Fibroblast of lung (primary cell): ENCODE data around the gene EEF1B2. TPM values are rescaled to one million over a fixed set of nuclear protein-coding genes. Genes with fewer than 3 reads are reported as not detected.
"Not testable (repeated sequence)": the region's sequence is repeated elsewhere in the genome, so short reads cannot be mapped to it uniquely, and the experiment has no call there.

Experiments used
- DNase-seq, 2 donors: peaks; one replicate each; pipeline versions ENCODE4 v3.0.0 to v3.0.0-alpha.2; 2010; ENCODE audit warnings: low read depth in 2 of 2
- H2AFZ ChIP-seq: 2 replicates; pipeline ENCODE4 v1.5.1; 2012; ENCODE audit warnings: low read length, control low read depth, inconsistent platforms
- H3K27ac ChIP-seq: 2 replicates; pipeline ENCODE4 v1.5.1; 2011; ENCODE audit warnings: low read length, control low read depth; ENCODE audit not compliant: insufficient read depth
- H3K27me3 ChIP-seq: 2 replicates; pipeline ENCODE4 v1.5.1; 2011; ENCODE audit warnings: mild to moderate bottlenecking, low read length; ENCODE audit not compliant: control insufficient read depth, insufficient read depth
- H3K36me3 ChIP-seq: 2 replicates; pipeline ENCODE4 v1.5.1; 2011; ENCODE audit warnings: low read length; ENCODE audit not compliant: control insufficient read depth, insufficient read depth
- H3K4me1 ChIP-seq: 2 replicates; pipeline ENCODE4 v1.5.1; 2011; ENCODE audit warnings: low read length; ENCODE audit not compliant: control insufficient read depth, insufficient read depth; ENCODE audit errors: extremely low read depth
- H3K4me2 ChIP-seq: 2 replicates; pipeline ENCODE4 v1.5.1; 2011; ENCODE audit warnings: low read length, control low read depth; ENCODE audit not compliant: insufficient read depth; ENCODE audit errors: extremely low read depth
- H3K4me3 ChIP-seq, 4 experiments: fragments of 200-600 bp in 1 of 4; sonication (generic) in 1 of 4; replicated peaks in 1 of 4; 2 replicates each; pipeline ENCODE4 v1.5.1; 2011 to 2016; ENCODE audit warnings: low read length in 4 of 4, low read depth in 3 of 4, mild to moderate bottlenecking in 3 of 4, control low read depth in 2 of 4, inconsistent platforms in 1 of 4, mixed read lengths in 1 of 4; ENCODE audit not compliant: insufficient read depth in 1 of 4; ENCODE audit errors: control extremely low read depth in 1 of 4
- H3K79me2 ChIP-seq: 2 replicates; pipeline ENCODE4 v1.5.1; 2012; ENCODE audit warnings: mild to moderate bottlenecking, low read length, inconsistent platforms; ENCODE audit not compliant: control insufficient read depth, insufficient read depth
- H3K9ac ChIP-seq: 2 replicates; pipeline ENCODE4 v1.5.1; 2011; ENCODE audit warnings: mild to moderate bottlenecking, low read length, control low read depth; ENCODE audit not compliant: insufficient read depth
- H3K9me3 ChIP-seq: 2 replicates; pipeline ENCODE4 v1.5.1; 2012; ENCODE audit warnings: low read depth, low read length; ENCODE audit not compliant: control insufficient read depth, insufficient read depth
- H4K20me1 ChIP-seq: 2 replicates; pipeline ENCODE4 v1.5.1; 2011; ENCODE audit warnings: low read length; ENCODE audit not compliant: control insufficient read depth, insufficient read depth; ENCODE audit errors: extremely low read depth
- CTCF ChIP-seq, 2 donors: IDR thresholded peaks in 1 of 2; conservative IDR thresholded peaks in 1 of 2; 1 replicate in 1 of 2; 2 replicates in 1 of 2; pipeline ENCODE4 v1.5.1; 2011 to 2012; ENCODE audit warnings: low read length in 2 of 2, control low read depth in 1 of 2, inconsistent platforms in 1 of 2, low read depth in 1 of 2, mild to moderate bottlenecking in 1 of 2
- EZH2 ChIP-seq: IDR thresholded peaks from 2 replicates; pipeline ENCODE4 v1.5.1; 2012; ENCODE audit warnings: low read length, control low read depth, mild to moderate bottlenecking; ENCODE audit errors: missing control alignments
- polyA plus RNA-seq, 2 donors: library from polyadenylated mRNA; depleted of rRNA in 1 of 2; stranded (reverse) in 1 of 2; unstranded in 1 of 2; fragments of >200 nt; gene quantifications; 2 replicates each; pipeline ENCODE4 v1.2.1, GENCODE V29; 2011 to 2012; ENCODE audit warnings: missing spikeins in 1 of 2
- total RNA-seq: library from RNA; depleted of rRNA; stranded (reverse); fragments of >200 nt; gene quantifications from 2 replicates; pipeline ENCODE4 v1.2.1, GENCODE V29; 2014

Gene EEF1B2
- total and polyA plus RNA-seq, 2 donors (not counting 1 experiment from before 2014, with no cell fraction given) = 439 to 984 TPM

GRCh38 chr2:206150168-206150567 is 9.5 kb upstream of the EEF1B2 start:
- Histone ChIP-seq H3K27ac (no peak overlapping the region), H3K79me2 (peaks cover 33% of the 10 kb centered on the region), H3K9ac (no peak overlapping the region), H3K4me1 (no peaks in the 10 kb centered on the region), H3K36me3 (peaks cover 13% of the 10 kb centered on the region), H3K27me3 (no peaks in the 10 kb centered on the region), H4K20me1 (no peaks in the 10 kb centered on the region), H3K4me2 (no peak overlapping the region), H3K9me3 (no peaks in the 10 kb centered on the region), H2AFZ (no peak overlapping the region), H3K4me3 (no peak overlapping the region)
- TF ChIP-seq CTCF (conservative IDR thresholded peaks at IDR 0.05 in 1 of 2, IDR thresholded peaks at IDR 0.05 in 1 of 2; ENCODE audit: low read depth in 1 of 2, low read length in 2 of 2) (no peak), EZH2 (no peak)
- no peak for DNase-seq

- Histone ChIP-seq H2AFZ (no peak overlapping the region), H3K36me3 (peaks cover 10% of the 10 kb centered on the region), H3K9me3 (no peaks in the 10 kb centered on the region), H3K79me2 (peaks cover 38% of the 10 kb centered on the region), H3K27me3 (no peaks in the 10 kb centered on the region), H3K9ac (no peak overlapping the region), H3K4me2 (no peak overlapping the region), H3K4me1 (no peaks in the 10 kb centered on the region), H4K20me1 (no peaks in the 10 kb centered on the region), H3K27ac (no peak overlapping the region), H3K4me3 (no peak overlapping the region)
- TF ChIP-seq CTCF (conservative IDR thresholded peaks at IDR 0.05 in 1 of 2, IDR thresholded peaks at IDR 0.05 in 1 of 2; ENCODE audit: low read depth in 1 of 2, low read length in 2 of 2) = no peak
- no peak for TF ChIP-seq EZH2
- peak in 1 of 2 donors; percentile 7 for DNase-seq
Observed at GRCh38 chr2:206150631-206151030, 9.1 kb upstream of the EEF1B2 start.

GRCh38 chr2:206154197-206154596 is 5.5 kb upstream of the EEF1B2 start:
- TF ChIP-seq EZH2 (no peak), CTCF (conservative IDR thresholded peaks at IDR 0.05 in 1 of 2, IDR thresholded peaks at IDR 0.05 in 1 of 2; ENCODE audit: low read depth in 1 of 2, low read length in 2 of 2) (no peak)
- H4K20me1 ChIP-seq = no peaks in the 10 kb centered on the region
- H3K4me3 ChIP-seq = no peak overlapping the region

GRCh38 chr2:206157014-206157413 is 2.7 kb upstream of the EEF1B2 start:
- H3K4me2 ChIP-seq = not testable (repeated sequence)

More at GRCh38 chr2:206154197-206154596, 5.5 kb upstream of the EEF1B2 start:
- Histone ChIP-seq H3K9me3 (no peaks in the 10 kb centered on the region), H2AFZ (no peak overlapping the region), H3K27ac (no peak overlapping the region), H3K9ac (no peak overlapping the region), H3K4me1 (no peaks in the 10 kb centered on the region), H3K36me3 (peaks cover 2% of the 10 kb centered on the region), H3K27me3 (no peaks in the 10 kb centered on the region), H3K4me2 (no peak overlapping the region), H3K79me2 (peaks cover 72% of the 10 kb centered on the region)
- peak in 1 of 2 donors; percentile 8 for DNase-seq

More at GRCh38 chr2:206157014-206157413, 2.7 kb upstream of the EEF1B2 start:
- not testable (repeated sequence) for H2AFZ ChIP-seq, H3K27ac ChIP-seq, H4K20me1 ChIP-seq, H3K9me3 ChIP-seq, H3K9ac ChIP-seq, H3K27me3 ChIP-seq, H3K4me1 ChIP-seq, H3K4me3 ChIP-seq, H3K36me3 ChIP-seq
- peaks cover 83% of the 10 kb centered on the region for H3K79me2 ChIP-seq
- DNase-seq = peak in 1 of 2 donors; percentile 6
